ENCODE results near the gene GARIN5B. TPM values are rescaled to one million over a fixed set of nuclear protein-coding genes. Genes with fewer than 3 reads are reported as not detected.

Gene GARIN5B
- total RNA-seq, 1 donor from 2014 or later: not detected

Other genes starting within 250 kb of the GARIN5B start
- gene PPP1R12C, start 245.6 kb downstream of the GARIN5B start, total RNA-seq: 17.5 and 32.4 TPM in 2 replicates
- 1.9 and 5.9 TPM in 2 replicates for gene TNNT1, start 214.1 kb downstream of the GARIN5B start, total RNA-seq
- gene TNNI3, start 205.5 kb downstream of the GARIN5B start, total RNA-seq: 0.15 TPM in 1 of 2 replicates, not detected in the other
- 2.8 and 2.9 TPM in 2 replicates for gene DNAAF3, start 196.6 kb downstream of the GARIN5B start, total RNA-seq
- 1.0 TPM in 1 of 2 replicates, not detected in the other for gene SYT5, start 183.0 kb downstream of the GARIN5B start, total RNA-seq
- 0.55 and 4.9 TPM in 2 replicates for gene PTPRH, start 153.8 kb downstream of the GARIN5B start, total RNA-seq
- gene TMEM86B, start 134.5 kb downstream of the GARIN5B start, total RNA-seq: 0.94 TPM in 1 of 2 replicates, not detected in the other
- gene PPP6R1, start 104.2 kb downstream of the GARIN5B start, total RNA-seq: 22.1 and 74.3 TPM in 2 replicates
- 38.6 and 46.9 TPM in 2 replicates for gene HSPBP1, start 83.2 kb downstream of the GARIN5B start, total RNA-seq
- 0.52 and 4.5 TPM in 2 replicates for gene BRSK1, start 79.3 kb downstream of the GARIN5B start, total RNA-seq
- gene TMEM150B, start 37.9 kb downstream of the GARIN5B start, total RNA-seq: not detected in 2 replicates
- gene KMT5C, start 23.4 kb downstream of the GARIN5B start, total RNA-seq: 4.9 and 10.4 TPM in 2 replicates
- 0.25 TPM in 1 of 2 replicates, not detected in the other for gene COX6B2, start 8.5 kb downstream of the GARIN5B start, total RNA-seq
- 3.7 and 38.4 TPM in 2 replicates for gene IL11, start 7.2 kb upstream of the GARIN5B start, total RNA-seq
- gene TMEM190, start 13.6 kb upstream of the GARIN5B start, total RNA-seq: not detected in 2 replicates
- 3.4 and 13.7 TPM in 2 replicates for gene TMEM238, start 21.0 kb upstream of the GARIN5B start, total RNA-seq
- gene RPL28, start 22.7 kb upstream of the GARIN5B start, total RNA-seq: 177 and 303 TPM in 2 replicates
- gene UBE2S, start 44.5 kb upstream of the GARIN5B start, total RNA-seq: 13.6 and 45.3 TPM in 2 replicates
- not detected in 2 replicates for gene SHISA7, start 80.0 kb upstream of the GARIN5B start, total RNA-seq
- 64.3 and 69.8 TPM in 2 replicates for gene ISOC2, start 98.4 kb upstream of the GARIN5B start, total RNA-seq
- gene C19orf85, start 101.5 kb upstream of the GARIN5B start, total RNA-seq: not detected in 2 replicates
- 3.5 and 6.0 TPM in 2 replicates for gene ZNF628, start 113.4 kb upstream of the GARIN5B start, total RNA-seq
- 21.2 and 39.4 TPM in 2 replicates for gene NAT14, start 121.9 kb upstream of the GARIN5B start, total RNA-seq
- 5.0 and 69.4 TPM in 2 replicates for gene SSC5D, start 125.2 kb upstream of the GARIN5B start, total RNA-seq
- 2.1 TPM in 1 of 2 replicates, not detected in the other for gene SBK2, start 173.9 kb upstream of the GARIN5B start, total RNA-seq
- gene SBK3, start 182.3 kb upstream of the GARIN5B start, total RNA-seq: not detected in 2 replicates
- gene ZNF579, start 217.6 kb upstream of the GARIN5B start, total RNA-seq: 3.1 and 12.4 TPM in 2 replicates
- 4.2 and 7.4 TPM in 2 replicates for gene FIZ1, start 236.3 kb upstream of the GARIN5B start, total RNA-seq
- gene ZNF524, start 237.0 kb upstream of the GARIN5B start, total RNA-seq: 8.3 and 9.3 TPM in 2 replicates
- 1.0 and 5.8 TPM in 2 replicates for gene ZNF865, start 242.4 kb upstream of the GARIN5B start, total RNA-seq